Stimulated activated CD4-positive, alpha-beta T cell treated with anti-CD3 and anti-CD28 coated beads, Interleukin-4, amount 100 ng/mL, for 1 hour (primary cell): ENCODE data around the gene LAPTM4A.
"Not testable (repeated sequence)": the region's sequence is repeated elsewhere in the genome, so short reads cannot be mapped to it uniquely, and the experiment has no call there.

Experiments
- DNase-seq: peaks from one replicate; pipeline ENCODE4 v3.0.0-alpha.2; 2020

LAPTM4A gene

GRCh38 chr2:20050104-20050645, 1.3 kb downstream of the LAPTM4A start:
- DNase-seq = peak; percentile 17

DNA sequence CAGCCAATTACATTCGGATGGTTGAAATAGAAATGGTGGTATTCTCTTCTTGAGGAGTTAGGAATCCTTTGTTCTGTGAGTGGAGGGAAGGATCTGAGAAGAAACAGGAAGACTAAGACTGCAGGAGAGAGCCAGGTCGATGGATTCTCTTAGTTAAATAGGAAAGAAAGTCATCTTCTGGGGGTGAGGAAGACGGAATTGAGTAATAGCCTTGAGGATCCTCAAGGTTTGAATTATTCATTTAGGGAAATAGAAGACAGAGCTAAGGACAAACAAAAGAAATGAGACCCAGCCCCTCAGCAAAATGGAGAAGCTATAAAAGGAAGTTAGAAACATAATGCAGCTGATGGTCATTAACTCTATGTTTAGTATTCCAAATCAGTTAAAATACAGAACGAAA, 1.8 kb downstream of the LAPTM4A start:
- DNase-seq = no peak

- DNase-seq = no peak
Observed at GRCh38 chr2:20048488-20049448, 2.7 kb downstream of the LAPTM4A start.

- not testable (repeated sequence) for DNase-seq
Observed at GRCh38 chr2:20045712-20046292, 5.6 kb downstream of the LAPTM4A start.

GRCh38 chr2:20044778-20045177, 6.7 kb downstream of the LAPTM4A start:
- no peak for DNase-seq

DNA sequence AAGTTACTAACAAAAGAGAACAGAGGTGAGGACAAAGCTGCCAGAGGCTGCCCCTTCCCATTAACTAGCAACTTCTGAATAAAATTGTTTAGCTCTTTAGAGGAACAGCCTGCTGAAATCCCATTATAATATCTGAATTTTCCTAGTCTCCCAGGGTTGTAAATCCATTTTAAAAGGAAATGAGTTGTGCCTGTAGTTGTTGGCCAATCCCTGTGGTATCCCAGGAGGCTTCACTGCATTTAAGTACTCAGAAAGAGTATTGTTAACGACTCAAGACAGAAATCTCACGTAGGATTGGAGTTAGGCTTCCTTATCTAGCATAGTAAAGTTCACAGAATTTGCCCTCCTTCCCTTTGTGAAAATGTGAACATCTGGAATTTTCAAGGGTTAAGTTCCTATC, 8.9 kb downstream of the LAPTM4A start:
- no peak for DNase-seq

- no peak for DNase-seq
Observed at GRCh38 chr2:20040489-20041172, 10.8 kb downstream of the LAPTM4A start.

DNA sequence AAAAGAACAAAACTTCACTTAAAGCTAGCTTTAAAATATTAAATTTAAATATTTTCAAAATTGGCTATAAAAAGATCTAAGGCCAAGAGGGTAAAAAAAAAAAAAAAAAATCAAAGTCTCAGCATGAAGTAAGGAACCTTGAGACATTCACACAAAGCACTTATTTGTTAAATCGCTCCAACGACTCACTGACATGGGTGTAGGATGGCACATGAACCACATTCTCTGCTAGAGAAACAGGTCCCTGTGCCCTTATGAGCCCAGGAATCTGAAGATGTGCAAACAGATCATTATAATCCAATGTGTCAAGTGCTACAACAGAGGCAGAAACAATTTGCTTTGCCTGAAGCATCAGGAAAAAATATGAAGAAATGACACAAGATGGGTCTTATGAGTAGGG, 13.8 kb downstream of the LAPTM4A start:
- DNase-seq = no peak

GRCh38 chr2:20035955-20036666, 15.3 kb downstream of the LAPTM4A start:
- DNase-seq = no peak

DNA sequence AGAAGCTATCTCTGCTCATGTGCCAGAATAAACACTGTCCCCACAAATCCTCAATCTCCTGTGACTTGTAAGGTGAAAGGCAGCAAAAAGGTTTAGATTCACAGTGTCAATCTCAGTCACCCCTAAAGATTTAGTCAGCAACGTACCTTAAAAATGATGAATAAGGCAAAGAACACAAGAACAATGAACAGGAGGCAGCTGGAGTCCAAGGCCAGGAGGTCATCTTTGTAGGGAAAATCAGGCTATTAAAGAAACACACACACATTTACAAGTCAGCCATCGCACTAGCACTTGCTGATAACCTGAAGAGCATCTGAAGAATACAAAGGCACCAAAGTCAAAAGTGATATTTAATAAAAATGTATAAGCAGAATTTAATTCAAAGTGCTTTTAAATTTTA, 16.6 kb downstream of the LAPTM4A start:
- DNase-seq = no peak

- no peak for DNase-seq
Observed at GRCh38 chr2:20034218-20034617, 17.2 kb downstream of the LAPTM4A start.

DNA sequence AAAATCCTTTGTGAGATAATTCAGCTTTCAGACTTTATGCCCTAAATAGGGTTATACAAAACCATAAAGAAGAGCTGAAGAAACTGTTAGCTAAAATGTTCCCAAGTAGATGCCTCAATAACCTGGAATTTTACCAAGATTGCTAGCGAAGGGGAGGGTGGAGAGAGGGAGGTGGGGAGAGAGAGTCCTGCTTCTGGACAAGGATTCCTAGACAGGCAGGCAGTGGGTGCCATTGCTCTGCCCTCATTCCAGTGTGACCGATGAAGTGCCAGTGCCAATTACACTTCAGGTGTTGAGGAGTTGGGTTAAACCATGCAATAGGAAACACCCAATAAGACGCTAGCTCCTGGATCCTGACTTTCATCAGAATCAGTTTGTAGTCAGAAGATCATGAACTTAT, 18.1 kb downstream of the LAPTM4A start:
- DNase-seq = no peak

DNA sequence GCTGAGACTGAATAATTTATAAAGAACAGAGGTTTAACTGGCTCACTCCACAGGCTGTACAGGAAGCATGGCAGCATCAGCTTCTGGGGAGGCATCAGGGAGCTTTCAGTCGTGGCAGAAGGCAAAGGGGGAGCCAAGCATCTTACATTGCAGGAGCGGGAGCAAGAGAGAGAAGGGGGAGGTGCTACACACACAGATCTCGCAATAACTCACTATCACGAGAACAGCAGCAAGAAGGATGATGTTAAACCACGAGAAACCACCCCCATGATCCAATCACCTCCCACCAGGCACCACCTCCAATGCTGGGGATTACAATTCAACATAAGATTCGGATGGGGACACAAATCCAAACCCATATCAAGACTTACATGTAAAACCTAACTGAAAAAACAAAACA, 21.2 kb downstream of the LAPTM4A start:
- no peak for DNase-seq

- no peak for DNase-seq
Observed at GRCh38 chr2:20027705-20028434, 23.6 kb downstream of the LAPTM4A start.

- no peak for DNase-seq
Observed at GRCh38 chr2:20027260-20027677, 24.2 kb downstream of the LAPTM4A start.

DNA sequence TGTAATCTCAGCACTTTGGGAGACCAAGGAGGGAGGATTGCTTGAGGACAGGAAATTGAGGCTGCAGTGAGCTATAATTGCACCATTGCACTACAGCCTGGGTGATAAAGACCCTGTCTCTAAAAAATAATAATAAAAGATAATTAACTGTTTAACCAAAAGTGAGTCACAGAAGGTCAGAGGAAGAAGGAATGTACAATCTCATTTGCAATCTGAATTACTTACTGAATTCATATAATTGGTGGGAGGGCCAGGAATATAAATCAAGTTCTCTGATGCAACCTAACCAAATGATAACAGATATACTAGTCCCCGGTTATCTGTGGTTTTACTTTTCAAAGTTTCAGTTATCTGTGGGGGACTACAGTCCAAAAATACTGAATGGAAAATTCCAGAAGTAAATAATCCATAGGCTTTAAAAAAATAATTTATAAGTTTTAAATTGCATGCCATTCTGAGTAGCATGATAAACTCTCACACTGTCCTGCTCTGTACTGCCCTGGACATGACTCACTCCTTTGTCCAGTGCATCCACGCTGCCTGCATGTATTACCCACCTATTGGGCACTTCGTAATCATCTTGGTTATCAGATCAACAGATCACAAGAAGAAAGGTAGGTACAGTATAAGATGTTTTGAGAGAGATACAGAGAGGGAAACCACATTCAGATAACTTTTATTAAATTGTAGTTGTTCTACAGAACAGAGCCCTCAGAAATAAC, 26.2 kb downstream of the LAPTM4A start:
- DNase-seq = no peak

DNA sequence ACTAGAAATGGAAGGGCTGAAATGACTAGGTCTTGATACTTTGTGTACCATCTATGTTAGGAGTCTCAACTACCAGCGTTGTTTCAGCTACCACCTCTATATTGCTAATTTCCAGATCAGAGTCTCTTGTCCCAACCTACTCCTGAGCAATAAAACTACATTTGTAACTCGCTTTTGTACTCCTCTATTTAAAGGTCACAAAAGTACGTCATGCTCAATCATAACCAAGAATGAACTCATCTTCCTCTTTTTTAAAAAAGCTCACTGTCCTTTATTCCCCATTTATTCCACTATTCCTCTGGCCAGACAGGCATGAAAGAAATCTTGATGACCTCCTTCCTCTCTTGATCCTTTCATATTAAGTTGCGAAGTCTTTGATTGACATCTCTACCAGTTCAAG, 27.7 kb downstream of the LAPTM4A start:
- DNase-seq = no peak

DNA sequence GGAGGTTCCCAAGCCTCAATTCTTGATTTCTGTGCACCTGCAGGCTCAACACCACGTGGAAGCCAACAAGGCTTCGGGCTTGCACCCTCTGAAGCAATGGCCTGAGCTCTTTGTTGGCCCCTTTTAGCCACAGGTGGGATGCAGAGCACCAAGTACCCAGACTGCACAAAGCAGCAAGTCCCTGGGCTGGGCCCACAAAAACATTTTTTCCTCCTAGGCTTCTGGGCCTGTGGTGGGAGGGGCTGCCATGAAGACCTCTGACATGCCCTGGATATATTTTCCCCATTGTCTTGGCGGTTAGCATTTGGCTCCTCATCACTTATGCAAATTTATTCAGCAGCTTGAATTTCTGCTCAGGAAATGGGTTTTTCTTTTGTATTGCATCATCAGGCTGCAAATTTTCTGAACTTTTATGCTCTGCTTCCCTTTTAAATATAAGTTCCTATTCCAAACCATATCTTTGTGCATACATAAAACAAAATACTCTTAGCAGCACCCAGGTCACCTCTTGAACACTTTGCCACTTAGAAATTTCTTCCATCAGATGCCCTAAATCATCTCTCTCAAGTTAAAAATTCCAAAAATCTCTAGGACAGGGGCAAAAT, 29.9 kb downstream of the LAPTM4A start:
- no peak for DNase-seq

GRCh38 chr2:20019747-20020146, 31.7 kb downstream of the LAPTM4A start:
- DNase-seq = no peak

DNA sequence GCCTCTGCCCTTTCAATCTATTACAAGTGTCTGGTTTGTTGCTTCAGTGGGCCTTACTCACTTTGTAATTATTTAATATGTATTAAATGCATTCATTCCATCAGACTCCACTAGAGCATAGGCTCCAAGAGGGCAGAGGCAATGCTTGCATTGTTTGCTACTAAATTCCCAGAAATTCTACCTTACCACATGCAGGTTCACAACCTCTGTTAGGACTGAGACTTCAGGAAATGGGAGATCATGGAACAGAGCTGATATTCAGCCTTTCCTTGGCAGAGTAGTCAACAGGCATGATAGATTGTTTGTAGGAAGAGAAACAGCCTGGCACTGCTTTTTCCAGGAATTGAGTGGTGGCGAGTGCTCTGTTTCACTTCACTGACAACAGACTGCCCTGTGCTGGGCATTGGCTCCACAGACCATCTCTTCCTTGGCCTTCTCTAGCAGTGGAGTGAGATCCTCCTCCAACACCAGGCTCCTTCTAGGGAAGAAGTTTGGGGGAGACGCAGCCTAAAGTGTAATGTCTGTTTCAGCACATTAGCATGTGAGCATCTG, 32.8 kb downstream of the LAPTM4A start:
- no peak for DNase-seq

DNA sequence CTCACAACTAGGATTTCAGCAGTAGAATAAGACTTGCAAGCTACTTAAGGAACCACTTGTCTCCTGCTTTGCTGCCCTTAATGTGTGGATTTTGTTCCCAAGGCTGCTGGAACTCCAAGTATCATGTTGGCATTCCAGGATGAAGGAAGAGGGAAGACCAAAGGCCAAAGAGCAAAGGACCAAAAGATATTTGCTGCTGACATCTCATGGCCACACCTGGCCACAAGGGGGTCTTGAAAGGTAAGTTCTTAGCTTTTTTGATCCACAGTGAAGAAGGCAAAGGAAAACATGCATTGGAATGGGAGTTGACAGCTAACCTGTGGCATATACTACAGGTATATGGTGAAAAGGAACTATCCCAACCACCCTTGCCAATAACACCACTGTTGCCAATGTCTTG, 35.1 kb downstream of the LAPTM4A start:
- no peak for DNase-seq
